HG02970 (cell line): Measurements from ENCODE around the gene MAST2.
"Not testable (repeated sequence)": the region's sequence is repeated elsewhere in the genome, so short reads cannot be mapped to it uniquely, and the experiment has no call there.

Experiments used
- ATAC-seq: cut with Tn5 transposase; IDR thresholded peaks from one replicate; pipeline ENCODE4 v1.9.1; 2021; ENCODE audit warnings: mild to moderate bottlenecking, moderate library complexity, moderate number of reproducible peaks; ENCODE audit not compliant: unreplicated experiment, low FRiP score

Gene MAST2

GRCh38 chr1:45890078-45890477 is 86.7 kb downstream of the MAST2 start:
- ATAC-seq = no peak

DNA sequence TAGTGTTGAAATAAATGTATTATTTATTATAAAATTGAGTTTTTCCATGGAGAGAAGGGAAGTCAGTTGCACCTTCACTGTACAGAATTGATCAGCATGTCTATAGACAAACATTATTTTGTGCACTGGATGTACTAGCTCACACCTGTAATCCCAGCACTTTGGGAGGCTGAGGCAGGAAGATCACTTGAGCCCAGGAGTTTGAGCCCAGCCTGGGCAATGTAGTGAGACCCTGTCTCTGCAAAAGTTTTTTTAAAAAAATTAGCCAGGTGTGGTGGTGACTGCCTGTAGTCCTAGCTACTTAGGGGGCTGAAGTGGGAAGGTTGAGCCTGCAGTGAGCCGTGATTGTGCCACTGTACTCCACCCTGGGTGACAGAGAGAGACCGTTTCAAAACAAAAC is 87.7 kb downstream of the MAST2 start:
- no peak for ATAC-seq

DNA sequence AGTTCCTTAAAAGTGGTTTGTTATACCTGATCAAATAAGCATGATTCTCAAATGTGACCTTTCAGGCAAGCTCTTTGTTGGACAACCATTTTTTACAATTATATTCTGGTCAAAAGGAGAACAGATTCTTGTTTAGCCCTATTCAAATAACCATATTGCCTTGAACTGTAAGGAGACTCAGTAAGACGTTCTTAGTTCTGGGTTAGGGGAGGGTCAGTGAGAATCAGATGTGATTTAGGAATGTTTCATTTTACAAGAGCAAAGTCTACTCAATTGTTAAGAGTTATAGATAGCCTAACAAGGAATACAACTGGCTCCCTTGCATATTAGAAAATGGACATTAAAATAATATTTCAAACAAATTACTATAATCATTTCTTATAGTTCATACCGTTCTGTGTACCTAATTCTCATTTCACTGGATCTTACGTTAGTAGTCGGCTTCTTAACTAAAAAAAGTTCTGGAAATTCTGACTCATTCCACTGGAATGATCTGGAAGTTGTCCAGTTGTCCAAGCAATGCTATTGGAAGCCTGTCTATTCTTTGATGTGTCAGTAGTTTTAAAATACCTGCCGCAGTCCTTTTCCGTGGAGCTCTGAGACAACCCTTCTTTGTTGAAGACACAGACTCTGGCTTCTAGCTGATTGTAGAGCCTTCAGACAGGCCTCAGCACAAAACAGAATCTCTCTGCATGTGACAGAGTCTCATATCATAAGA is 88.8 kb downstream of the MAST2 start:
- ATAC-seq = no peak

DNA sequence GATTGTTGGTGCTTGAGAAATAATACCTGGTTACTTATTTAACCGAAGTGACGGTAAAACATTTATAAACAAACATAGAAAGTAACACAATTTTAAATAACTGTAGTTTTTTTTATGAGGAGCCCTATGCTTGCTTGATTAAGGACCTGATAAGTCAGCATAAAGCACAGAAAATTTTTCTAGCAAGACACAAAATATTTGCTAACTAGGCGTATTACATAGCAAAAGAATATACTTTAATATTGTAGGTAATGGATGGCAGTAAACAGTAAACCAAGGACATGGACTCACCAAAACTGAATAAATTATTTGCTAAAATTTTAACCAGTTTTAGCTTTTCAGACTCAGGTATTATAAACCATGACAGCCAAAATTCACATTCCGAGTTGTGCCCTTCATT is 90.9 kb downstream of the MAST2 start:
- ATAC-seq = no peak

GRCh38 chr1:45894921-45895320 is 91.5 kb downstream of the MAST2 start:
- ATAC-seq = no peak

GRCh38 chr1:45895406-45895805 is 92.0 kb downstream of the MAST2 start:
- no peak for ATAC-seq

- no peak for ATAC-seq
Measured at GRCh38 chr1:45906883-45907282, 103.5 kb downstream of the MAST2 start.

DNA sequence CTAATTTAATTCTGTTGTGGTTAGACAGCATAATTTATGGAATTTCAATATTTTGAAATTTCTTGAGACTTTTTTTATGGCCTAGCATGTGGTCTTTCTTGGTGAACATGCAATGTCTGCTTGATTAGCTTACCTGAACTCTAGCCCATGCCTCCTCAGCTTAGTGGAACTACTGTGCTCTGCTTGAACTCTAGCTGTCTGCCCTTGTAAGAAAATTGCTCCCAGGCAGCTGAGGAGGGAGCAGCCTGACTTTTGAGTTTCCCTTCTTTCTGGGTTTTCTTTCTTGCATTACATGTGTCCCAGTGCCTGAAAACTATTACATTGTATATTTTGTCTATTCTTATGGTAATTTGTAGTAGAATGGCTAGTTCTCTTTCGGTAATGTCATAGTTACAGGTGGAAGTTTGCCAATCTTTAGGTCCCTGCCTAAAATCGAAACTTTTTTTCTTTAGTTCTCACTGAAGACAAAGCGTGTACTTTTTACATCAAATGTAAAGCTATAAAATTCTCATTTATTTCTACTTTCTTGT is 105.3 kb downstream of the MAST2 start:
- no peak for ATAC-seq

- no peak for ATAC-seq
Measured at GRCh38 chr1:45911634-45912033, 108.2 kb downstream of the MAST2 start.

DNA sequence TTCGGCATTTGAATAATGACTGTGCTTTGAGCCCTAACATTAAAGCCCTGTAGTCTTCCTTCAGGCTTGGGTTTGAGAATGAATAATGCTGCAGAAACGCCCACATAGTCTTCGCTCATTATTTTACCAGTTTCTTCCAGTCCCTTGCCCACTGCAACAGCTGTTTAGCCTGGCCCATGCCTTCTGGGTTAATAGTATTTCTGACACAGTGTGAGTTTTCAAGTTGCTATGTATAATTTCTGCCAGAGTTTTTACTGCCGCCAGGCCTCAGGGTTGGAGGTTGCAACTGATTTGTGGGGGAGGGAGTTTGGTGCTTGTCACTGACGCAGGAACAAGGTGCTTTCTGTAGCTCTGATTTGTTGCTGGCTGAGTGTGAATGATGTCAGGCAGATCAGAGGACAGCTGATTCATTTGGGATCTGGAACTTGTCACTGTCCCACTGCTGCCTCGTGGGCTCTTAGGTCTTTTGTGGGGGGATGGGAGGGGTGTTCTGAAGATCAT is 109.8 kb downstream of the MAST2 start:
- no peak for ATAC-seq

- ATAC-seq = no peak
Measured at GRCh38 chr1:45913731-45914501, 110.5 kb downstream of the MAST2 start.

DNA sequence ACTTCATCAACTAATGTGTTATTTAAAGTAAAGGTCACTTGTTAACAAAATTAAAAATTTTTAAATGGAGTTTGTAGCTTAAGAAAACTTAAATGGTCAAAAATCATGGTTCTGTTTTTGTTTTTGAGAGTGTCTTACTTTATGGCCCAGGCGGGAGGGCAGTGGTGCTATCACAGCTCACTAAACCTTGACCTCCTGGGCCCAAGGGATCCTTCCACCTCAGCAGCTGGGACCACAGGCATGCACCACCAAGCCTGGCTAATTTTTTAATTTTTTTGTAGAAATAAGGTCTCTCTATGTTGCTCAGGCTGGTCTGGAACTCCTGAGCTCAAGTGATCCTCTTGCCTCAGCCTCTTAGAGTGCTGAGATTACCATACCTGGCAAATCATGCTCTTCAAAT is 111.4 kb downstream of the MAST2 start:
- ATAC-seq = no peak

DNA sequence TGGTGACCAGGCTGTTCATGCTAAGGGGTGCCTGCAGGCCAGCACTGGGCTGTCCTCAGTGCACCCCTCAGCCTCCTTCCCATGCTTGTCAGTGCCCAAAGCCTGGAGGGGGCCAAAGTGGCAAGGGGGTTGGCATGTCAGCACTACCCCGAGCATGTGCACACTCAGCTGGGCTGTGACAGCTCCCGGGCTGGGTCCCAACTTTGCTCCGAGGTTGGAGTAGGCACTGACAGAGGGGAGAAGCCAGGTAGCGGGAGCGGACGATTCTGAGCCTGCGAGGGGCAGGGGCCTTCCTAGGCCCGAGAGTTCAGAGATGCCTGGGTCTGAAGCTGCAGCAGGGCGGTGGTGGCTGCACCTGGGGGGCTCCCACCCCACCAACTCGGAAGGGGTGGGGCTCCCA is 119.0 kb downstream of the MAST2 start:
- no peak for ATAC-seq

GRCh38 chr1:45922813-45923212 is 119.4 kb downstream of the MAST2 start:
- ATAC-seq = no peak

- ATAC-seq = no peak
Measured at GRCh38 chr1:45923343-45923742, 119.9 kb downstream of the MAST2 start.

DNA sequence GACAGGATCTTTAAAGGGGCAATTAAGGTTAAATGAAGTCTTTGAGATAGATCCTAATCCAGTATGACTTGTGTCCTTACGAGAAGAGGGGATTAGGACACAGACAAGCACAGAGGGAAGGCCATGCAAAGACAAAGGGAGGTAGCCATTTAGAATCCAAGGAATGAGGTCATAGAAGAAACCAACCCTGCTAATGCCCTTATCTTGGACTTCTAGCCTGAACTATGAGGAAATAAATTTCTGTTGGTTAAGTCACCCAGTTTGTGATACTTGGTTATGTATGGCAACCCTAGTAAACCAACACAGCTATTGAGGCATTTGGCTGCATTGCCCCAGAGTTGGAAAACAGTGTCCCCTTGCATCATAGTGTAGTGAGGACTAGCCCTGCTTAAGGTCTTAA is 121.3 kb downstream of the MAST2 start:
- ATAC-seq = no peak

DNA sequence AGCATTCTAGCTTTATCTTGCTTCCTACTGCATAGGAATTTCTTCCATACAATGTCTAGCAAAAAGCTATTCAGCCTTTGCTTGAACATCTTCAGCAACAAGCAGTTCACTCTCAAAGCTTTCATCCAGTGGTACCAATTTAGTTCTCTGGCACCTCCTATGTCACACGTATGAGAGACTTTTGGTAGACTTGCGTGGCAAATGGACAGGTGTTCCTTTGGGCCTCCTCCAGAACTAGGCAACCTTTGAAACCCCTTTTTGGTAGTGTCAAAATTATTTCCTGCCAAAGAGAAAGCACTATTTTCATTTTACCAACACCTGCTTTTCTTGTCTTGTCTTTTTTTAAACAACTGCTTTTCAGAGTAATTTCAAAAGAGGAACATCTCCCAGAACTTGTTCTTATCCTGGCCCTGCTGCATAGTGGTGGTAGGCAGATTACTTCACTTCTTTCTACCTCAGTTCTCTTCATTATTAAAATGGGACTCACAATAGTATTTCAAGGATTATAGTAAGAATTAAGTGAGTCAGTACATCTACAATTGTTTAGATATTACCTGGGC is 122.4 kb downstream of the MAST2 start:
- no peak for ATAC-seq

GRCh38 chr1:45926330-45926729 is 122.9 kb downstream of the MAST2 start:
- ATAC-seq = no peak

GRCh38 chr1:45927231-45927915 is 124.0 kb downstream of the MAST2 start:
- not testable (repeated sequence) for ATAC-seq

DNA sequence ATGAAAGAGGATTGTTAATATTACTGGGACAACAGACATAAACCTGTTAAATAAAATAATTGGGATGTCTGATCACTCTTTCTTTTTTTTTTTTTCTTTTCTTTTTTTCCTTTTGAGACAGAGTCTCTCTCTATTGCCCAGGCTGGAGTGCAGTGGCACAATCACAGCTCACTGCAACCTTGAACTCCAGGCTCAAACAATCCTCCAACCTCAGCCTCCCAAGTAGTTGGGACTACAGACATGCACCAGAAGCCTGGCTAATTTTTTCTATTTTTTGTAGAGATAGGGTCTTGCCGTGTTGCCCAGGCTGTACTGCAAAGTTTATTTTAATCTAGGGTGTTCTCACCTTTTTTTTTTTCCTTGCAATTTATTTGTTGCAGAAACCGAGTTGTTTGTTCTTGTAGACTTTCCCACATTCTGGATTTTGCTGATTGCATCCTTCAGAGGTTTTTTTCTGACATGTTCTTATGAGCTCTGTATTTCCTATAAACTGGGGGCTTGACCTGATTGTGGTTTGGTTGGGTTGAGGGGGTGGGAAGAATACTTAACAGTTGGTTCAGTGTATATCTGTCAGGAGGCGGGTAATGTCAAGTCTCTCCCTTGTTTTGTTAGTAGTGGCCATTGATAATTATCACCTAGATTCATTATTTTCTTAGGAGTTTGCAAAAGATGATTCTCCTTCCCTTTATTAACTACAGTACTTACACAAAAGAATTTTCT is 125.2 kb downstream of the MAST2 start:
- no peak for ATAC-seq
